GM21576 (cell line): ENCODE results near the gene ARMC8.

Experiments used
- ATAC-seq: cut with Tn5 transposase; IDR thresholded peaks from one replicate; pipeline ENCODE4 v1.9.1; 2021; ENCODE audit warnings: mild to moderate bottlenecking, moderate library complexity; ENCODE audit not compliant: unreplicated experiment

Gene ARMC8

DNA sequence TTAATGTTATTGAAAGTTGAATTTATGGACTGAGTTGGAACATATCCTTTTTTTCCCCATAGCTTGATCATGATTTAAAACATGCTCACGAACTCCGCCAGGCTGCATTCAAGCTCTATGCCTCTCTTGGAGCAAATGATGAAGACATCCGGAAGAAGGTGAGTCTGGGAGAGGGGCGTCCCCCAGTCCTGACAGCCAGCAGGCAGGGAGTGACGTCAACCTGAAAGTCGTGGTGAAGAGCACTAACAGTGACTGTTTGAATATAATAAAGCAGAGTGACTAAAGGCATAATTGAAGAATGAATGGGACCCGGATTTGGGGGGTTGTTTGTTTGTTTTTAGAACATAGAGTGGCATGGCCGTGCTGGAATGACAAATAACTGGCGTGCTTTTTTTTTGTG is 57.9 kb downstream of the ARMC8 start:
- no peak for ATAC-seq

DNA sequence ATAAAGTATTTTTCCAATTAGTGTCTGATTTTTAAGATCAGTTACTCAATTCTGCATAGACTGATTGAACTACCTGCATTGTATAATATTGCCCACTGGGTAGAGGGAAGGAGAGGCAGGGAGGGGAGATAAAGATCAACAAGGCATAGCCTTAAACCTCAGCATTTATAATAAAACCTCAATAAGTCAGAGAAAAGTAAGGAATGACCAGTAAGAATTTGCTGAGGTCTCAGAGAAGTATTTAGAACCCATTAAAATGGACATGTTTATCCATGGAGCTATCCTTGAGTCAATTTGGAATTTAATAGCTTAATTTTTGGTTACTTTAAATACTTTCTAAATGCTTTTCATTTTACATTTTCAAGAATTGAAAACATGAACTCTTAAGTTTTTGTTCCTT is 62.5 kb downstream of the ARMC8 start:
- no peak for ATAC-seq

DNA sequence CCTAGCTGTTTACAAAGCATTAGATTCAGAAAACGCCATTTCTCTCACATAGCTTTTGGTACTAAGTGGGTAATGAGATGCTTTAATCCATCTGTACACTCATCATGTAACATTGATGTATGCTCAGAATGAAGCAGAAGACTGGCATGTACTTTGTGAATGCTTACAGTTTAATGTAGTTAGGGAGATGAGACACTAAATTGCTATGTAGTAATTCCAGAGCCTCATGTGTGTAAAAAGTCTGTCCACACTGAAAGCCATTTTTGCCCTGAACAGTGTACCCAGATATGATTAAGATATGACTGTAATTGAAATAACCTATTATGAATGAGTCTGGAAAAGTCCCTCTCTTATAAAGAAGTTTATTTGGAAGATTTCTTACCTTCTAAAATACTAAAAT is 66.5 kb downstream of the ARMC8 start:
- no peak for ATAC-seq

DNA sequence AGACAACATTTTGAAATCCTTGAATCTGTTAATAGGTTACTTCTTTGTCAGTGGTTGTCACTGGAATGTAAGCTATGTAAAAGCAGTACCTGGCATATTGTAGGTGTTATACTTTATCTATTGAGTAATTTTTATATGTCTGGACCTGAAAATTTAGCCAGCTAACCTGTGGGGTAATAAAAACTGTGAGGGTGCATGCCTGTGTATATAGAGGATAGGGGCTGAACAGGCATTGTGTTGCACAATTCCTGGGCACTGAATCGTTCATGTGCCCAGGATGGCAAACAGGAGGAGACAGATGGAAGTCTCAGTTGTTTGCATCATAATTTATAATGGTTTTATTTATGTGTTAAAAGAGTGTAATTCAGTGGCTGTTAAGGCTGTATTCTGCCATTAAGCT is 67.1 kb downstream of the ARMC8 start:
- ATAC-seq, result no peak

DNA sequence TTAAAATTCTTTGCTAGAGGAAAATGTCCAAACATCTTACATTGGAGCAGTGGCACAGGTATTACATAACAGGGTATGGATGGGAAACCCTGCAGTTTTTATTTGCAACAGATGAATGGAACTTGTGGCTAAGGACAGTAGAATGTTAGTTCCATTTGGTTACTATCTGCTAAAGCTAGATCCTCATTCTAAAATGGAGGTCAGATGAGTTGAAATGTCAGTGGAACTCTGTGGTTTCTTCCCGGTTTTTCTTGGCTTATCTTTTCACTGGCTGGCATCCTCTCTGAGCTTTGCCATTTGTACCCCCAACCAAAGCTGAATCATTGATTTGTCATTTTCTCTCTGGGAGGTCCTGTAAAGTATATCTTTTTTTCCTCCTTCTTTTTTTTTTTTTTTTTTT is 68.9 kb downstream of the ARMC8 start:
- no peak for ATAC-seq

DNA sequence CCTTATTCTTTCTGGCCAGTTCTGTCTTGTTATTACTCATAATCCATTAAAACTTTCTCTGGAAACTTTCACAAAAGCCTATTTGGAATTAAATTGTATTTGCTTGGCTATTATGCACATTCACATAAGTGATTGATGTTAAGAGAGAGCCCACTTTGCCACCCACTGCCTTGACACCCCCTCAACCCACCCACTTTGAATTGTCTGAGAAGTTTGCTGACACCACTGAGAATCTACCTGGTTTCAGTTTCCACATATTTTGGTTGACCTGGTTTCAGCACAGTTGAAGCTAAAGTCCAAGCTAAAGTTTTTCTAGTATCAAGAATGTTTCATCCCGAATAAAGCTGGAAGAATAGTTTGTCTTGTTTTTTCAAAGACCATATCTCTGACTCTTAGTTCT is 70.9 kb downstream of the ARMC8 start:
- no peak for ATAC-seq

DNA sequence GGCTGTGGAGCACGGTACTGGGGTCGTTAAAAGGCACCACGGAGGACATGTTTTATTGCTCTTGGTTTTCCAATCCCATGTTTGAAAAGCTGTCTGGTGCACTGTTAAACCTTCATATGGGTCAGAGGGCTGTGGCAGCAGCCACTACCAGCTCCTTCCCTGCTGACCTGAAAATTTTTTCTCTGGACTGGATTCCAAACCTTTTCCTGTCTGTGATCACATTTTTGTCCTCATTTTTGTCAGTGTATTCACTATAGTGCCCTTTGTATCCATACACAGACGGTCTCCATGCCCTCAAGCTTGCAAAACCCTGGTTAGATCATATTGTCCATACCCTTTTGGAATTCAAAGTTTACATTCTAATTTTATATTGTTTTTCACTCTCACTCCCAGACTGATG is 72.0 kb downstream of the ARMC8 start:
- no peak for ATAC-seq

DNA sequence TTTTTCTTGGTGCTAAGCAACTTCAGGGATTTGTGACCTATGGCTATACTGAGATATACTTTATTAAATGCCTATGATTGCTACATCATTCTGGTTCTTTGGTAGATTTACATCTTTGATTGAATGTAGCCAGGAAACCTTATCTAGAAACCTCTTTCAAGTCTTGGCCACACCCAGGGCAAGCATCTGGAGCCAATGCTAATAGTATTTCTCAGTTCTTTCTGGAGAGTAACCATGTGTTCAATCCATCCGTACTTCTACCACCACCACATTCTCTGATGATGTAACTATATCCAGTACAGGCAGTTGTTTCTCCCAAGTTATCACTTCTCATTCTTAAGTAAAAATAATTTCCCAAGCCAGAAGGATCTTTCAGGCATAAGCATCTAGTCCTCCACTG is 73.5 kb downstream of the ARMC8 start:
- ATAC-seq, result no peak

DNA sequence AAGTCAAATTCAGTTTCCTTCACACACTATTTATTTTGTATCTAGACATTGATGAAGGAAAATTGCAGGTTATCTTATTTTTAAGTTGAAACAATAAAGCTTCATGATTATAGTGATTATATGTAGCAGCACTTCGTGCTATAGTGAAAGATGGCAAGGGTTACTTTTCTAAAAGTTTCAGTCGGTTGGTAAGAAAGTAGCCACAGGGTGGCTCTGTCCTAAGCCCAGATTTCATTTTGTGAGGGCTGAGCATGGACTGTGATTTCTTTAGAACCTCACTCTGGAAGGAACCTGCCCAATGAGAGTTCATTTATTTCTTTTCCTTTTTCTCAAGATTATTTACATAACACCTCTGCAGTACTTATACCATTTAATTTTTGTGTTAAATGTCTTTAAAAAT is 76.0 kb downstream of the ARMC8 start:
- no peak for ATAC-seq

DNA sequence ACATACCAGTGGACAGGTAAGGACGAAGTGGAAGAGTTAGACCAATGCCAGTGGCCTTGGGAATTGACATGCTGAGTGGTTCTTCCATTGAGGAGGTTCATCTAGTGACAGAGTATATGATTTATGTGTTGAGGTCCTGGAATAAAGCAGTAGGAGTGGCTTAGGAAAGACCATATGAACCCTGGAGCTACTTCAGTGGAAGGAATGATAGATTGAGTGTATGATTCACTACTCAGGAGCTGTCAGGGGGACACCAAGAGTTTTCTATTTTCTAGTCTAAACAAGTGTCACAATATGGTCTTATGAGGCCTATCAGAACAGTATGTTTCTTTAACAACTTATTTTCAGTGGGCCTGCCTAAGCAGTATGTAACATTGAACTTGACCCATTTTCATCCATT is 78.6 kb downstream of the ARMC8 start:
- ATAC-seq, result no peak

DNA sequence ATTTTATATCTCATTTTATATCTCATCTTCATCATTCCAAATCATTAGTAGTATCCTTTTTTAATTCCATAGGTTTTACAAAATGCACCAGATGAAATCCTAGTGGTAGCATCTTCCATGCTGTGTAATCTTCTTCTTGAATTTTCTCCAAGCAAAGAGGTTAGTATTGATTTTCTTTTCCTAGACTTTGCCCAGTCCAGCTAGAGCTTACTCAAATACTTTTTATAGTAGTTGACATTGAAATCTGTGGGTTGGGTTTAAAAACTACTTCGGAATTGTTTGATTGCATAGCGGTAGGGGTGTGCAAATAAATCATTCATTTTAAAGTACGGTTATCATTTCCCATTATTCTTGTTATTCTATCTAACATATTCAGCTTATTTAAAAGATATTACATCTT is 80.0 kb downstream of the ARMC8 start:
- no peak for ATAC-seq

DNA sequence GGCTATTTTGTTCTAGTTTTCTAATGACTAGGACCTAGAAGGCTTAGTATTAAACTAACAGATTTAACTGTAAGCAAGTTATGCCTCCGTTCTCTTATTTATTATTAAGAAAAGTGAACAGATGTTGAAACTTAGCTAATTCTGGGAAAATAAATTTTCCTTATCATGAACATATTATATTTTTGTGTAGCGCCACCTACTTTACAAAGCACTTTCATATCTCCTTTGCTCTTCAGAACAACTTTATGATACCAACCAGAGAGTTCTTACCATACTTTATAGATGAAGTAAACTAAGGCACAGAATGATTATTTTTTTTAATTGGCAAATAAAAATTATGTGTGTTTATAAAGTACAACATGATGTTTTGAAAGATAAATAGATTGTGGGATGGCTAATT is 83.1 kb downstream of the ARMC8 start:
- no peak for ATAC-seq

DNA sequence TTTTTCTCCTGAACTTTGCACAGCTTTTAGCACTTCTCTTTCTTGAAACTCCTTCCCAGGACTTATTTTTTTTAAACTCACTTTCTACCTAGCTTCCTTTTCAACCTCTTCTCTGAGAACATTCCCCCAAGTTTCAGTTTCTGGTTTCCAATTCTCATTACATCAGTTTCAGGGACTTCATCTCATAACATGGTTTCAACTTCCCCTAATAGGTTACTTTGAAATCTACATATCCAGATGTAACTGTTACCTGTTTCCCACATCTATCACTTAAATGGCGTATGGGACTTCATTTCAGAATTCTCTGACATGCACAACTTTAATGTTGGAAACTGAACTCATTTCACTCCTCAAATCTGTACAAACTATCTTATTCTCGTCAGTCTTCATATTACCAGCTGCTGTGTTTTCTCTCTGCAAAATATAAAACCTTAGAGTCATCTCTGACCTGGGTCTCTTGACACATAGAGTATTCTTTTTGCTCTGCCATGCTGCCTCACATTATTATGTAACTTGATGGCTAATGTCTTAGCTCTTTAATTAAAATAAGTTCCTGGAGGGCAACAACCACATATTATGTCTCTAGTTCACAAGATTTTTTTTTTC is 84.2 kb downstream of the ARMC8 start:
- ATAC-seq, result no peak

DNA sequence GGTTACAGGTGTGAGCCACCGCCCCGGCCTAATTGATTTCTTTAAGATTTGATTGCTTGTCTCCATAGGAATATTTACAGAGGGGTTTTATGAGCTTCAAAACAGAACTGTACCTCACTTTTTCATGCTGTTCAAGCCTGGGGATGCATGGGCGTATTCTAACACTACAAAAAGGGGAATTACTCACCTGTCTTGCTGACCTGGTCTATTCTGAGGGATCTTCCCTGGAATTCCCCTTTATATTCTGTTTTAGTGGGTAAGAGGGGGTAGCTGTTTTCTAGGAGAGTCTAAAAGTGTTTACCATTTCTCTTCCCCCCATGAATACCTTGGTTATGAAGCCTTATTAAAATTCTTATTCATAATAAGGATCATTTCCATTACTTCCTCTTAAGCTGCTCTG is 94.5 kb downstream of the ARMC8 start:
- no peak for ATAC-seq

DNA sequence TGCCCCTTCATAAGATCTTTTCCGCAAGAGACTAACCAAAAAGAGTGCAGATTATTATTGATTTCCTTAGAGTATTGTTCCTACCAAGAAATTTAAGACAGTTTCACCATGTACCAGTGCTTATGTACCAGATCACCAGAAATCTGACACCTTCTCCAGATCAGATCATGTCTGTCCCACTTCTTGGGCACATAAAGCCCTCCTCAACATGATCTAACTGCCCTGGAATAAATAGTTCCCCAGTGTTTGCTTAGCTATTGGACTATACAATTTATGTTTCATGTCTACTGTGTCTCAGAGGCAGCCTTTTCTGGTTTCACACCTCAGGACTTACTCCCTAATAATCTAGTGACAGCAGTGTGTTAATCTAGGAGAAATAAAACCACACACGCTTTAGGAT is 95.7 kb downstream of the ARMC8 start:
- ATAC-seq, result no peak

DNA sequence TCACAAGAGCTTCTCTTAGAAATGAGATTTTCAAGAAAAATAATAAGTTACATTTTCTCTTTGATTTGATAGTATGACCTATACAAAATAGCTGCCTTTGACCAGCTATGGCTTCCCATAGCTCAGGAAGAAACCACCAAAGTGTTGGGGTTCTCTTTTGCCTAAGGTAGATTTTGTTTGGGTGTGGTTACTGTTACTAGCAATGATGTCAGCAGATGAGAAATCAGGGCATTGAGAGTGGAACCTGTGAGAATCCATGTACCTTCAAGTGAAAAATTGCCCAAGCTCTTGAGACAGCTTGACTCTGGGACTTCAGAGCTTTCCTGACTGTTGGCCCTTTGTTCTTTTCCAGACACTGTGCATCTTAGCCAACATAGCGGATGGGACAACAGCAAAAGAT is 97.0 kb downstream of the ARMC8 start:
- ATAC-seq, result no peak

DNA sequence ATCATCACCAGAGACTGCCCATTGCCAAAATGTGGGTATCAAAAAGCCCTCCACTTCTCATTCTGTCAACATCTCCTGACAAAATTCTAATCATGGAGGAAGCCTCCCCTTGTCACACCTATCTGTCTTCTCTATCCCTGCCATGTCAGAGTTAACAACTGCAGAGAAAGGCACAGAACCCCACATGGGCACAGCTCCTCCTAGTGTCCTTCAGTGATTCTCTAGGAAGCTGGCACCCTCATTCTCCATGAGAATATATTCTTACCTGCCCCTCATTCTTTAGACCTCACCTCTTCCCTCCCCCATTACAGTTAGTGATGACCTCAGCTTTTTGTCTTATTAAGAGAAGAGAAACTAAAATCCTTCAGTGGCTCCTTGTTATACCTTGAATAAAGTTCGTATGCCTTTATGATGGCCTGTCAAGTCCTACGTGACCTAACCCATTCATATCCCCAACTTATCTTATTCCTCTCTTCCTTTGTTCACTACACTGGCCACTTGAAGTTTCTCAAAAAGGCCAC is 97.9 kb downstream of the ARMC8 start:
- ATAC-seq, result no peak

DNA sequence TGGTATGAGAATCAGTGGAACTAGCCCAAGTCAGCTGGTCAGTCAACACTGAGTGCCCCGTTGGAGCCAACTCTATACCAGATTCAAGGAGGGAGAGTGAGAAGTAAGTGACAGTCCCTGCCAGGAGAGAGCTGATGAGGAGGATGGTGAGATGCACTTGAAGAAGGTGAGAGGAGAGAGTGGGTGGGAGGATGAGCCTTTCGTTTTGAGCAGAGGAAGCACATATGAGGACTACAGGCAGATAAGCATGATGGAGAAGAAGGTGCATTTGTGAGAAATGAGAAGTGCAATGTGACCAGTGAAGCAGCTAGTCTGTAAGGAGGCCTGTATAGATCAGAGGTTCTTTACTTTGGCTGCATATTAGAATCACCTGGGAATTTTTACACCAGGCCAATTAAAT is 102.2 kb downstream of the ARMC8 start:
- no peak for ATAC-seq

DNA sequence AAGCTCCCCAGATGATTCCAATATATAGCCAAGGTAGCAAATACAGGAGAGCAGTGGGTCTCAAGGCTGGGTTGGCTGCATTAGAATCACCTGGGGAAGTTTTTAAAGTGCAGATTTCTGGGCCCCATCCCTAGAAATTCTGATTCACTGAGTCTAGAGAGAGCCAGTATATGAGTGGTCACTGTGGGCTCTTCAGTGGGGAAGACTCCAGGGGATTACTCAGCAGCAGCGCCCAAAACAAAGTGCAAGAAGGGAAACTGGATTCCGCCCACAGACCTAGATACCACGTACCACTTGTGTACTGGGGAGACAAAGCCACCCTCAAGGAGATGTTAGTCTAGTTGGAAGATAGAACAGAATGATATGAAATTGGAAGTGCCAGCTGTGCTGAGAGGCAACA is 102.6 kb downstream of the ARMC8 start:
- no peak for ATAC-seq

DNA sequence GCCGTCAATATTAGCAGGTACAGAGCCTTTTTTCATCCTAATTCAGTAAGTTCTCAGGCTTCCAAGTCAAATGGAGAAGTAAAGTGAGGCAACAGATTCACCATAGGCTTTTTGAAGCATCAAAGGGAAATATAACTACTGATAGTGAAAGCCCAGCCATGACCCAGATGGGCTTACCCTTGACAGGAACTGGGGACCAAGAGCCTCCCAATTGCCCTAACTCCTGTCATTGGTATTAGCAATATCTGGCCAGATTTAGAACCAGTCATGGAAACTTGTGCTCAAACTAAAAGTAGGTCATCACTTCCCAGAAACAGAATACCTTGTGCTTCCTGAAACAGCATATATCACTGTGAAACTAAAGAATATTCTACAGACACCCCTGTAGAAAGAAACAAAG is 109.5 kb downstream of the ARMC8 start:
- no peak for ATAC-seq

DNA sequence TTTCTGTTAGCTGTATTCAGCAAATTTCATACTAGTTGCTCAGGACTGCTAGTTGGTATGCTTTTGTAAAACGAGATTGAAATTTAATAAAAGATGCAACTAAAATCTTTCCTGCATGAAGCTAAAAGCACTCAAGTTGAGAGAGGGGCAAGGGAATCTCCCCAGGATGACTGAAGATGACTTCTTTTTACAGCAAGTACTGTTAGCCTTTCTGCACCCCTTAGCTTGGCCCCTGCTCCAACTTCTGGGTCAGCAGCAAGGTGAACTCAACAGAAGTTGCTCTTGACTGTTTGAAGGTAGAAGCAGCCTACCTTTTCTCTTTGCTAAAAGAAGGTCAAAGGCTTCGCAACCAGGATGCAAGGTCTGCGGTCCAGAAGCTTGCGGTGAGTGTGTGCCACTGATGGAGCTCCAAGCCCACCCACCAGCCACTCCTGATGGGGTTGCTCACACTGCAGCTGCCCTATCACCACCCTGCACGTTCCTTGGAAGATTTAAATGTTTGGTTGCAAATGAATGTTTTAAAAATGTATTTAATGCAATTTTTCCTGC is 110.0 kb downstream of the ARMC8 start:
- no peak for ATAC-seq

DNA sequence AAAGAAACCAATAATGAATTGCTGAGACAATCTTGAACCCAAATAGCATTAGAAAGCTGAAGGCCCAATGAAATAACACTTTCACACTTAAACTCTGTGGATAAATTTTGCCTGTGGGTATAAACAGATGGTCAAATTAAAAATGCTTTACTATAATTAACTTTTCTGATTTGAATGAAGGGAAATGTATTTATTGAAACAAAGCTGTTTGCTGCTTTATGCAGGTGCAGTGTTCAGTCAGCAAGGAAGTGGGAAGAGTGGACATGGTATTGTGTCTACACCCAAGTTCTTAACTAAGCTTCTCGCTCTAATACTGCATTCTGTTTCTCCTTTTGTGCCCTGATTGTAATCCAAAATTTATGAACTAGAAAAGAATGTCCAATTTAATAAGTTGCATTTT is 110.8 kb downstream of the ARMC8 start:
- ATAC-seq, result no peak

DNA sequence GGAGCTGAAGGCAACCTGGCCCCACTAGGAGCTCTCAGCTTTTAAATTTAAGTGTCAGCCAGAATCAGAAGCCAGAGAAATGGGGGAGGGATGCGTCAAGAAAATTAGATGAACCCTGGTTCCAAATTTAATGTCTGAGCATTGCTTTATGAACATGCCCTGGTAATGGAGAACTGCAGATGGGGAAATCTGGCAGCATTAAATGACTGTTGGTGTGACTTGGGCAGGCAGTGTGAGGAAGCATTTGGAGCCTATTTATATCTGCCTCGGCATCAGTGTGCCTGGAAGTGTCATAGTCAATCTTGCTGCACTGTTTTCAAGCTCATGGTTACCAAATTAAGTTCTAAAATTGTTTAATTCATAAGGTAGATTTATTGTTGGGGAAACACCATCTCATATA is 113.5 kb downstream of the ARMC8 start:
- no peak for ATAC-seq
